DMS114 treated with DMSO at 0.1 percent for 48 hours (cell line): Measurements from ENCODE around the gene METTL2A.
"Not testable (repeated sequence)": the region's sequence is repeated elsewhere in the genome, so short reads cannot be mapped to it uniquely, and the experiment has no call there.

ENCODE experiments used
- DNase-seq: peaks from one replicate; lab custom pipeline; 2025; ENCODE audit not compliant: unreplicated experiment; lab: John Stamatoyannopoulos, UW

Gene METTL2A

GRCh38 chr17:62423647-62424461, at the start of gene METTL2A:
METTL2A (plus strand) TSS chr17:62423897; CDS start chr17:62423903, 6 bp downstream.
- DNase-seq = peak; percentile 84

- no peak for DNase-seq
Measured at GRCh38 chr17:62380253-62380652, 43.4 kb upstream of the METTL2A start, which contains the start of gene EFCAB3. EFCAB3 (plus strand) TSS chr17:62380553; CDS start chr17:62382980, 2,427 bp downstream.

GRCh38 chr17:62381561-62381960, 42.1 kb upstream of the METTL2A start:
- DNase-seq = no peak

GRCh38 chr17:62388856-62389255, 34.8 kb upstream of the METTL2A start:
- DNase-seq = no peak

GRCh38 chr17:62392908-62393307, 30.8 kb upstream of the METTL2A start:
- DNase-seq = no peak

- no peak for DNase-seq
Measured at GRCh38 chr17:62398891-62399290, 24.8 kb upstream of the METTL2A start.

- DNase-seq = no peak
Measured at GRCh38 chr17:62405451-62405850, 18.2 kb upstream of the METTL2A start.

- DNase-seq = not testable (repeated sequence)
Measured at GRCh38 chr17:62413090-62413489, 10.6 kb upstream of the METTL2A start.

- DNase-seq = not testable (repeated sequence)
Measured at GRCh38 chr17:62426214-62426613, 2.5 kb downstream of the METTL2A start.

GRCh38 chr17:62435251-62435650, 11.6 kb downstream of the METTL2A start:
- DNase-seq = not testable (repeated sequence)

- DNase-seq = not testable (repeated sequence)
Measured at GRCh38 chr17:62441181-62441580, 17.5 kb downstream of the METTL2A start.

- DNase-seq = no peak
Measured at GRCh38 chr17:62444063-62444462, 20.4 kb downstream of the METTL2A start.

GRCh38 chr17:62445791-62446190, 22.1 kb downstream of the METTL2A start:
- not testable (repeated sequence) for DNase-seq

GRCh38 chr17:62452195-62452594, 28.5 kb downstream of the METTL2A start:
- not testable (repeated sequence) for DNase-seq

GRCh38 chr17:62453041-62453440, 29.3 kb downstream of the METTL2A start:
- not testable (repeated sequence) for DNase-seq

GRCh38 chr17:62453656-62454055, 30.0 kb downstream of the METTL2A start:
- not testable (repeated sequence) for DNase-seq

- not testable (repeated sequence) for DNase-seq
Measured at GRCh38 chr17:62454111-62454510, 30.4 kb downstream of the METTL2A start.

GRCh38 chr17:62456016-62456415, 32.3 kb downstream of the METTL2A start:
- DNase-seq = no peak

- DNase-seq = not testable (repeated sequence)
Measured at GRCh38 chr17:62458483-62458882, 34.8 kb downstream of the METTL2A start.

- DNase-seq = not testable (repeated sequence)
Measured at GRCh38 chr17:62464422-62464821, 40.7 kb downstream of the METTL2A start.

- DNase-seq = not testable (repeated sequence)
Measured at GRCh38 chr17:62465271-62465670, 41.6 kb downstream of the METTL2A start.

GRCh38 chr17:62470666-62471379, 47.1 kb downstream of the METTL2A start:
- not testable (repeated sequence) for DNase-seq
